Stimulated activated CD8-positive, alpha-beta memory T cell treated with anti-CD3 and anti-CD28 coated beads, Interleukin-12 subunit alpha, Interleukin-12 subunit beta, amount 100 ng/mL, for 1 hour (primary cell): Measurements from ENCODE around the gene FAM110D.

Experiments
- DNase-seq: peaks from one replicate; pipeline ENCODE4 v3.0.0-alpha.2; 2020; ENCODE audit warnings: low read depth

The FAM110D gene

GRCh38 chr1:26158908-26159742 is at the start of gene FAM110D:
Gene FAM110D, plus strand, starts transcription at chr1:26159079. Its CDS starts 2,213 bp downstream, at chr1:26161292.
- no peak for DNase-seq

- no peak for DNase-seq
Observed at GRCh38 chr1:26109229-26110164, 49.4 kb upstream of the FAM110D start.

- DNase-seq, result peak; percentile 52
Observed at GRCh38 chr1:26110731-26111529, 47.9 kb upstream of the FAM110D start.

GRCh38 chr1:26111530-26112406 is 47.1 kb upstream of the FAM110D start, which contains the start of gene PDIK1L:
Gene PDIK1L, plus strand, starts transcription at chr1:26111824. Its CDS starts 2,485 bp downstream, at chr1:26114309.
- DNase-seq, result peak; percentile 89

GRCh38 chr1:26112407-26112775 is 46.5 kb upstream of the FAM110D start:
- DNase-seq, result no peak

- DNase-seq, result no peak
Observed at GRCh38 chr1:26114165-26114927, 44.5 kb upstream of the FAM110D start.

- no peak for DNase-seq
Observed at GRCh38 chr1:26119892-26120608, 38.8 kb upstream of the FAM110D start.

GRCh38 chr1:26121854-26122773 is 36.8 kb upstream of the FAM110D start:
- no peak for DNase-seq

- DNase-seq, result no peak
Observed at GRCh38 chr1:26122988-26123973, 35.6 kb upstream of the FAM110D start.

GRCh38 chr1:26124418-26125331 is 34.2 kb upstream of the FAM110D start:
- no peak for DNase-seq

GRCh38 chr1:26125382-26125781 is 33.5 kb upstream of the FAM110D start:
- no peak for DNase-seq

GRCh38 chr1:26125946-26126320 is 32.9 kb upstream of the FAM110D start:
- no peak for DNase-seq

GRCh38 chr1:26126321-26127084 is 32.4 kb upstream of the FAM110D start:
- peak; percentile 23 for DNase-seq

- DNase-seq, result no peak
Observed at GRCh38 chr1:26127235-26128163, 31.4 kb upstream of the FAM110D start.
